Upper lobe of left lung (tissue), 6 donors: ENCODE data around the gene PIK3IP1. TPM values are rescaled to one million over a fixed set of nuclear protein-coding genes. Genes with fewer than 3 reads are reported as not detected.

Source experiments
- ATAC-seq, 2 donors: fragments of 200-7000 bp; cut with Tn5 transposase; one replicate each; pipeline ENCODE4 v1.9.1; 2022; ENCODE audit warnings: mild to moderate bottlenecking in 2 of 2, moderate library complexity in 2 of 2; ENCODE audit not compliant: low FRiP score in 2 of 2
- DNase-seq, 2 donors: peaks; one replicate each; pipeline ENCODE4 v3.0.0-alpha.2; 2019 to 2020
- H3K27ac ChIP-seq, 4 donors: fragments of 200-600 bp; sonication (generic); one replicate each; pipeline ENCODE4 v1.5.1; 2016 to 2019
- H3K27me3 ChIP-seq, 4 donors: fragments of 200-600 bp; sonication (generic); one replicate each; pipeline ENCODE4 v1.5.1; 2017 to 2019
- H3K36me3 ChIP-seq, 4 donors: fragments of 200-600 bp; sonication (generic); one replicate each; pipeline ENCODE4 v1.5.1; 2016 to 2019
- H3K4me1 ChIP-seq, 4 donors: fragments of 200-600 bp; sonication (generic); one replicate each; pipeline ENCODE4 v1.5.1; 2018 to 2019
- H3K4me3 ChIP-seq, 4 donors: fragments of 200-600 bp; sonication (generic); one replicate each; pipeline ENCODE4 v1.5.1; 2017 to 2019; ENCODE audit warnings: mild to moderate bottlenecking in 2 of 4, moderate library complexity in 1 of 4
- H3K9me3 ChIP-seq, 4 donors: fragments of 200-600 bp; sonication (generic); one replicate each; pipeline ENCODE4 v1.5.1; 2018 to 2019
- CTCF ChIP-seq, 6 experiments: fragments of 450-650 bp in 4 of 6; fragments of 200-600 bp in 2 of 6; sonication (generic) in 2 of 6; IDR thresholded peaks; one replicate each; pipeline ENCODE4 v1.5.1; 2016 to 2019; ENCODE audit warnings: antibody characterized with exemption in 6 of 6
- EP300 ChIP-seq, 4 donors: sonication (generic); formaldehyde crosslinking; IDR thresholded peaks; one replicate each; pipeline ENCODE4 v1.5.1; 2017; ENCODE audit warnings: antibody characterized with exemption in 4 of 4, control low read depth in 2 of 4
- POLR2A ChIP-seq, 4 donors: fragments of 450-650 bp; IDR thresholded peaks; one replicate each; pipeline ENCODE4 v1.5.1; 2016 to 2017; ENCODE audit warnings: antibody characterized with exemption in 4 of 4, mild to moderate bottlenecking in 2 of 4
- POLR2AphosphoS5 ChIP-seq, 2 donors: sonication (generic); formaldehyde crosslinking; IDR thresholded peaks; one replicate each; pipeline ENCODE4 v1.5.1; 2017; ENCODE audit warnings: antibody characterized with exemption in 2 of 2
- whole genome bisulfite sequencing, 2 donors: methylation state at CpG; one replicate each; pipeline ENCODE4 v1.1.5; 2017 to 2018; 5-methylcytosine and 5-hydroxymethylcytosine counted together
- total RNA-seq, 6 donors: library from RNA; depleted of rRNA in 4 of 6; stranded (reverse); fragments of >200 nt in 4 of 6; gene quantifications; one replicate each; pipeline versions ENCODE4 v1.1.0 to v1.2.1, GENCODE V29; 2016 to 2021
- donor health status: DM: no; HTN: no; CAD: no; lungs with moderate emphysema.
- donor health status: DM: no; HTN: yes; CAD: no; lungs with severe emphysema.

Gene PIK3IP1
- total RNA-seq, 6 donors from 2014 or later, result 38.9 to 97.1 (median 65.8) TPM

GRCh38 chr22:31339148-31339832, 47.0 kb upstream of the PIK3IP1 start:
- no peak for DNase-seq
- Histone ChIP-seq H3K9me3 (no peaks in the 10 kb centered on the region), H3K4me3 (no peak overlapping the region), H3K36me3 (peaks cover 9 to 76% (median 51%) of the 10 kb centered on the region in 4 donors), H3K27me3 (no peaks in the 10 kb centered on the region), H3K4me1 (peaks cover 26 to 47% (median 31%) of the 10 kb centered on the region in 4 donors), H3K27ac (peak overlapping the region in 1 of 4 donors; percentile 21)
- TF ChIP-seq POLR2AphosphoS5 (IDR thresholded peaks at IDR 0.05), result no peak
- TF ChIP-seq EP300 (IDR thresholded peaks at IDR 0.05), result no peak
- TF ChIP-seq POLR2A (IDR thresholded peaks at IDR 0.05), result no peak
- no peak for TF ChIP-seq CTCF (IDR thresholded peaks at IDR 0.05)
- no peak for ATAC-seq
- WGBS, 2 donors, result 70 to 78% methylated on average over 6 of the region's 6 CpGs

GRCh38 chr22:31337178-31337577, 44.9 kb upstream of the PIK3IP1 start:
- H3K4me1 ChIP-seq, result peaks cover 8 to 26% (median 10%) of the 10 kb centered on the region in 4 donors
- TF ChIP-seq POLR2AphosphoS5 (IDR thresholded peaks at IDR 0.05) (no peak), POLR2A (IDR thresholded peaks at IDR 0.05) (no peak), EP300 (IDR thresholded peaks at IDR 0.05) (no peak), CTCF (IDR thresholded peaks at IDR 0.05) (no peak)
- H3K4me3 ChIP-seq, result no peak overlapping the region
- H3K9me3 ChIP-seq, result no peaks in the 10 kb centered on the region
- no peak for ATAC-seq
- H3K27ac ChIP-seq, result no peak overlapping the region
- no peak for DNase-seq
- H3K36me3 ChIP-seq, result peaks cover 13 to 89% (median 68%) of the 10 kb centered on the region in 4 donors
- H3K27me3 ChIP-seq, result no peaks in the 10 kb centered on the region
- 81 to 89% methylated on average over 5 of the region's 5 CpGs for WGBS, 2 donors

GRCh38 chr22:31334329-31334728, 42.0 kb upstream of the PIK3IP1 start:
- H3K27ac ChIP-seq, result no peak overlapping the region
- no peaks in the 10 kb centered on the region for H3K27me3 ChIP-seq
- DNase-seq, result no peak
- peaks cover 14 to 91% (median 71%) of the 10 kb centered on the region in 4 donors for H3K36me3 ChIP-seq
- 90 to 100% methylated on average over 1 to 5 of the region's 5 CpGs for WGBS, 2 donors
- H3K4me1 ChIP-seq, result peaks cover 0 to 3% (median under 1%) of the 10 kb centered on the region in 4 donors
- no peak for ATAC-seq
- no peak overlapping the region for H3K4me3 ChIP-seq
- H3K9me3 ChIP-seq, result no peaks in the 10 kb centered on the region
- TF ChIP-seq CTCF (IDR thresholded peaks at IDR 0.05), result no peak
- TF ChIP-seq POLR2AphosphoS5 (IDR thresholded peaks at IDR 0.05), result no peak
- TF ChIP-seq EP300 (IDR thresholded peaks at IDR 0.05), result no peak
- TF ChIP-seq POLR2A (IDR thresholded peaks at IDR 0.05), result no peak

- Histone ChIP-seq H3K4me3 (no peak overlapping the region), H3K27me3 (no peaks in the 10 kb centered on the region), H3K4me1 (peaks cover 0 to 3% (median 0%) of the 10 kb centered on the region in 4 donors), H3K27ac (no peak overlapping the region), H3K9me3 (no peaks in the 10 kb centered on the region), H3K36me3 (peaks cover 20 to 93% (median 76%) of the 10 kb centered on the region in 4 donors)
- ATAC-seq (no peak), DNase-seq (no peak)
- 77 to 93% methylated on average over 2 of the region's 2 CpGs for WGBS, 2 donors
- TF ChIP-seq POLR2AphosphoS5 (IDR thresholded peaks at IDR 0.05) (no peak), EP300 (IDR thresholded peaks at IDR 0.05) (no peak), POLR2A (IDR thresholded peaks at IDR 0.05) (no peak), CTCF (IDR thresholded peaks at IDR 0.05) (no peak)
These were observed 41.4 kb upstream of the PIK3IP1 start for GRCh38 chr22:31333641-31334040.

- DNase-seq (no peak), ATAC-seq (no peak)
- TF ChIP-seq POLR2A (IDR thresholded peaks at IDR 0.05), result no peak
- no peak for TF ChIP-seq EP300 (IDR thresholded peaks at IDR 0.05)
- no peak for TF ChIP-seq CTCF (IDR thresholded peaks at IDR 0.05)
- TF ChIP-seq POLR2AphosphoS5 (IDR thresholded peaks at IDR 0.05), result no peak
- Histone ChIP-seq H3K9me3 (no peaks in the 10 kb centered on the region), H3K4me1 (peaks cover 0 to 3% (median 0%) of the 10 kb centered on the region in 4 donors), H3K36me3 (peaks cover 20 to 94% (median 77%) of the 10 kb centered on the region in 4 donors), H3K27me3 (no peaks in the 10 kb centered on the region), H3K27ac (no peak overlapping the region), H3K4me3 (no peak overlapping the region)
- 81 to 89% methylated on average over 1 of the region's 1 CpG for WGBS, 2 donors
These were observed 40.6 kb upstream of the PIK3IP1 start for GRCh38 chr22:31332886-31333285.
